Posterior vena cava (tissue), 2 donors: Measurements from ENCODE around the gene RCOR3. TPM values are rescaled to one million over a fixed set of nuclear protein-coding genes. Genes with fewer than 3 reads are reported as not detected.

ENCODE experiments used
- DNase-seq: peaks from one replicate; pipeline ENCODE4 v3.0.0-alpha.2; 2020; ENCODE audit warnings: low spot score
- intact Hi-C, 2 donors: fragments of 100-400 bp; cut with DNase I; formaldehyde crosslinking; loops; one replicate each; pipeline versions ENCODE4 v1.14.1 to v1.14.2; 2022 to 2023
- total RNA-seq, 2 donors: library from RNA; stranded (reverse); fragmentation: NEBNext Ultra II Directional; extraction: Animal tissue kit (Norgen Biotek cat#: 25700); gene quantifications; one replicate each; pipeline ENCODE4 v1.2.1, GENCODE V29; 2021
- donor health status: DM: yes; HTN: yes; CAD: no.
- donor health status: DM: yes; HTN: yes; CAD: no.

The RCOR3 gene
- total RNA-seq, 2 donors from 2014 or later: 39.1 to 39.5 TPM

GRCh38 chr1:211352985-211353515 lies 93.9 kb downstream of the RCOR3 start:
- intact Hi-C loops: no loop called here

GRCh38 chr1:211353562-211354212 lies 94.5 kb downstream of the RCOR3 start:
- no peak for DNase-seq
- intact Hi-C loops: no loop called here

More at GRCh38 chr1:211352985-211353515, 93.9 kb downstream of the RCOR3 start:
- no peak for DNase-seq

GRCh38 chr1:211355873-211356272 lies 96.7 kb downstream of the RCOR3 start:
- no peak for DNase-seq
- intact Hi-C loops: no loop called here

- intact Hi-C loops: no loop called here
- no peak for DNase-seq
Observed at GRCh38 chr1:211356723-211357407, 97.7 kb downstream of the RCOR3 start.

GRCh38 chr1:211358685-211359084 lies 99.5 kb downstream of the RCOR3 start:
- intact Hi-C loops: no loop called here
- DNase-seq: no peak

GRCh38 chr1:211359876-211360275 lies 100.7 kb downstream of the RCOR3 start:
- intact Hi-C loops: no loop called here
- no peak for DNase-seq

- DNase-seq: no peak
- intact Hi-C loops: no loop called here
Observed at GRCh38 chr1:211361202-211361601, 102.0 kb downstream of the RCOR3 start.

Other genes starting within 250 kb of the RCOR3 start
- gene KCNH1, start 125.2 kb upstream of the RCOR3 start, total RNA-seq: under 1 TPM; 0.32 to 0.33 TPM
- gene TRAF5, start 67.5 kb downstream of the RCOR3 start, total RNA-seq: 10 to 100 TPM; 45.1 to 52.6 TPM
- gene RD3, start 232.8 kb downstream of the RCOR3 start, total RNA-seq: under 1 TPM; 0.10 to 0.69 TPM